Measurements from ENCODE around the gene GAPDH.

- no peak for TF ChIP-seq CTCF (IDR thresholded peaks at IDR 0.05; ENCODE audit: low read depth, low read length)
- no peak for TF ChIP-seq POLR2A (IDR thresholded peaks at IDR 0.05; ENCODE audit: extremely low read depth, insufficient read length)
- no peak for TF ChIP-seq MYC (IDR thresholded peaks at IDR 0.05; ENCODE audit: low read depth, low read length)
- TF ChIP-seq MAX (IDR thresholded peaks at IDR 0.05; ENCODE audit: low read depth, low read length): no peak
Observed at GRCh38 chr12:6541371-6542165, 7.3 kb downstream of the GAPDH start.

Measured in NB4 (cell line).